Naive B cell (primary cell): ENCODE results near the gene NCF2. TPM values are rescaled to one million over a fixed set of nuclear protein-coding genes. Genes with fewer than 3 reads are reported as not detected.

Experiments used
- ATAC-seq, 2 donors: fragments of 150-1000 bp; cut with Tn5 transposase; 2 replicates each; pipeline ENCODE4 v1.10.0; 2021; ENCODE audit warnings: low read depth in 2 of 2, mild to moderate bottlenecking in 2 of 2, moderate library complexity in 2 of 2
- DNase-seq: peaks from one replicate; pipeline ENCODE4 v3.0.0; 2022
- H3K27ac Mint-ChIP-seq, 6 donors: one replicate each; pipeline ENCODE4 v1.8.0; 2020 to 2022; ENCODE audit warnings: mild to moderate bottlenecking in 6 of 6, mixed read lengths in 6 of 6, moderate library complexity in 5 of 6, inconsistent platforms in 2 of 6
- H3K27me3 Mint-ChIP-seq, 3 donors: one replicate each; pipeline ENCODE4 v1.8.0; 2021 to 2022; ENCODE audit warnings: mixed read lengths in 3 of 3, mild to moderate bottlenecking in 1 of 3
- H3K36me3 Mint-ChIP-seq, 2 donors: one replicate each; pipeline ENCODE4 v1.8.0; 2020 to 2022; ENCODE audit warnings: mixed read lengths in 2 of 2, inconsistent platforms in 1 of 2, mild to moderate bottlenecking in 1 of 2
- H3K4me1 Mint-ChIP-seq, 3 donors: one replicate each; pipeline ENCODE4 v1.8.0; 2020 to 2022; ENCODE audit warnings: mixed read lengths in 3 of 3, inconsistent platforms in 1 of 3, mild to moderate bottlenecking in 1 of 3, moderate library complexity in 1 of 3
- H3K4me3 Mint-ChIP-seq, 8 donors: one replicate each; pipeline ENCODE4 v1.8.0; 2020 to 2022; ENCODE audit warnings: mild to moderate bottlenecking in 8 of 8, mixed read lengths in 8 of 8, moderate library complexity in 8 of 8, inconsistent platforms in 2 of 8
- H3K9me3 Mint-ChIP-seq, 7 donors: one replicate each; pipeline ENCODE4 v1.8.0; 2020 to 2022; ENCODE audit warnings: mixed read lengths in 7 of 7, mild to moderate bottlenecking in 5 of 7, inconsistent platforms in 2 of 7, moderate library complexity in 1 of 7
- polyA plus RNA-seq, 6 donors: library from polyadenylated mRNA; unstranded; fragments of 300-500 nt; fragmentation: Illumina TruSeq; gene quantifications; one replicate each; pipeline ENCODE4 v1.2.3, GENCODE V29; 2021; ENCODE audit warnings: low read depth in 6 of 6

The NCF2 gene
- polyA plus RNA-seq, 6 donors from 2014 or later = 5.6 to 11.0 (median 6.3) TPM; not detected in 1

DNA sequence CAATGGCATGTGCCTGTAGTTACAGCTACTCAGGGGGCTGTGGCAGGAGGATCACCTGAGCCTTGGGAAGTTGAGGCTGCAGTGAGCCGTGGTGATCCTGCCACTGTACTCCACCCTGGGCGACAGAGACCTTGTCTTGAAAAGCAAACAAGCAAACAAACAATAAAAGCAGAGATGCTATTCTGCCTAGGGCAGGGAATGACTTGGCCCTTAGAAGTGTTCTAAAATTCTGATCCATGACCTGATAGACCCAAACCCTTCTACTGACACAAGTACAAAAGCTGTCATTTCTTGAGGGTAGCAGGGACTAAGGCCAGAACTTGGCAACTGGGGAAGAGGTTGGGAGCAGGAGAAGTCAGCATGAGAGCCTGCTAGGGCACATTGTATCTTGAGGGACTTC lies 15.6 kb upstream of the NCF2 start:
- peaks cover 26 to 33% (median 28%) of the 10 kb centered on the region in 3 donors for H3K4me1 Mint-ChIP-seq
- H3K4me3 Mint-ChIP-seq = peak overlapping the region in 1 of 8 donors; percentile 21
- peaks cover 0 to 4% (median 0%) of the 10 kb centered on the region in 3 donors for H3K27me3 Mint-ChIP-seq
- H3K36me3 Mint-ChIP-seq = no peaks in the 10 kb centered on the region
- H3K9me3 Mint-ChIP-seq = peaks cover 0 to 2% (median 0%) of the 10 kb centered on the region in 7 donors
- no peak for DNase-seq
- H3K27ac Mint-ChIP-seq = no peak overlapping the region
- no peak for ATAC-seq

DNA sequence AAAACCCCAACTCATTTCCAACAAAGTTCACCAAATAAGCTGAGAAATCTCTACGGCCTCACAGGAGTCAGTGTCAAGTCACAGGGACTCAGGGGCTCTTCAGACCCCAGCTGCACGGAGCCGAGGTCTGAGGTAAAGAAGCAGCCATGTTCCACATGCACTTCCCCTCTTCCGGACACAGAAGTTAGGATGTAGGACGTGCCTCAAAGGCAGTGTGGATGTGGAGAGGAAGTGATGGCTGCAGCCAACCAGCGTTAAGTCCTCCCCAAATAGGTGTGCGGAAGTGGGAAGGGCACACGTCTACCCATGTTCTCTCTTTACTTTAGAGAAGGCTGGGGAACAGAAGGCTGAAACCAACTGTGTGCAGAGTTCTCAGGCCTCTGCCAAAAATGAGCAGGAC lies 14.6 kb upstream of the NCF2 start:
- DNase-seq (no peak), ATAC-seq (no peak)
- H3K27ac Mint-ChIP-seq = peak overlapping the region in 1 of 6 donors; percentile 24
- H3K36me3 Mint-ChIP-seq = no peaks in the 10 kb centered on the region
- peaks cover 0 to 2% (median 0%) of the 10 kb centered on the region in 7 donors for H3K9me3 Mint-ChIP-seq
- peaks cover 26 to 33% (median 28%) of the 10 kb centered on the region in 3 donors for H3K4me1 Mint-ChIP-seq
- peaks cover 0 to 4% (median 0%) of the 10 kb centered on the region in 3 donors for H3K27me3 Mint-ChIP-seq
- H3K4me3 Mint-ChIP-seq = no peak overlapping the region

DNA sequence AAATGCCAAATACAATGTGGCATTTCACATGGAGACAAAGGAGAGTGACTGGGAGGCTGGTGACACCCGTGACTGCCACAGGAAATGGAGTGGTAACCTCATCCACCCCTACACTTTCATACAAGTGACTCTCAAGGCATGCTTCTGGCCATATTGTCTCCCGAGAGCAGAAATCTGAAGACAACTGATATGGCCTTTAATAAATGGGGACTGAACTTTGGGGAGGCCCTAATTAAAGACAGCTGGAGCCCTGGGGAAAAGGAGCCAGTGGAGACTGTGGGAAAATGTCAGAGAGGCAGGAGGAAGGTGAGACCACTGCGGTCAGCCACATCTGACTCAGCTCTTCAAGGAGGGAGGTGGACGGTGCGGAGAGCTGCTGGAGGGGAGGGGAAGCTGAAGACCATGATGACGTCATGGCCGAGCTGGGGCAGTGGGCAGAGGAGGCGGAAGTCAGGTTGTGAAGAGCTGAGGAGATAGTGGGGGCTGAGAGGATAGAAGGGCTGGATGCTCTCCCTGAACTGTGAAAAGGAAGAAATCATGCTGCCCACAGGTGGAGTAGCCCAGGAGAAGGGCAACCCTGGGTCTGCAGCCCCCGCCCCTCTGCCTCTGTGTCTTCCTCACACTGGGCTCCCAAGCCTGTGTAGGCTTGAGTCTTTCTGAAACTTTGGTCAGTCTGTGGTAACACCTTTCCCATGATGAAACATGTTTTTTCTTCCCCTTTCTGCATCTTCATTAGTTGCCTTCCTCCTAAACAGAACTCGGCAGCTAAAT lies 14.0 kb upstream of the NCF2 start:
- no peak for DNase-seq
- no peak for ATAC-seq
- Mint-ChIP-seq H3K4me3 (peak overlapping the region in 1 of 8 donors; percentile 18), H3K36me3 (no peaks in the 10 kb centered on the region), H3K27me3 (peaks cover 0 to 4% (median 0%) of the 10 kb centered on the region in 3 donors), H3K9me3 (peaks cover 0 to 2% (median 0%) of the 10 kb centered on the region in 7 donors), H3K27ac (peak overlapping the region in 4 of 6 donors; percentile 24 to 79 (median 65)), H3K4me1 (peaks cover 25 to 32% (median 28%) of the 10 kb centered on the region in 3 donors)

DNA sequence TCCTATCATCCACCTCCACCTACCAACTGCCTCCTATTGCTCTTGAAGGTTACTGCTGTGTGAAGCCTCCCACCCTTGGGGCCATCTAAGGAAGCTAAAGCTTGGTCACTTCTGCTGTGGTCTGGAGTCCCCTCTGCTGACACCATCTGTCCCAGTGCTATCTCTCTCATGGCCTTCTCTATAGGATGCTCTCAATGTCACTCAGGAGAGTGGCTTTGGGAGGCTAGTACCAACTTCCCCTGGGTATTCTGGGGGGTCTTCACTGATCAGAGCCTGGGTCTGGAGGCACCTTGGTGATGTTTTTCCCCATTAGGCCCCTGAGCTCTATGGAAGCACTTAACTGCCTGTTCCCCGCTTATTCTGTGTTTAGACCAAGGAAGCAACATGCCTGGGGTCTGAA lies 12.3 kb upstream of the NCF2 start:
- no peaks in the 10 kb centered on the region for H3K36me3 Mint-ChIP-seq
- DNase-seq (no peak), ATAC-seq (no peak)
- peaks cover 0 to 4% (median 0%) of the 10 kb centered on the region in 3 donors for H3K27me3 Mint-ChIP-seq
- no peak overlapping the region for H3K27ac Mint-ChIP-seq
- no peak overlapping the region for H3K4me3 Mint-ChIP-seq
- peaks cover 0 to 2% (median 0%) of the 10 kb centered on the region in 7 donors for H3K9me3 Mint-ChIP-seq
- H3K4me1 Mint-ChIP-seq = peaks cover 14 to 29% (median 28%) of the 10 kb centered on the region in 3 donors

DNA sequence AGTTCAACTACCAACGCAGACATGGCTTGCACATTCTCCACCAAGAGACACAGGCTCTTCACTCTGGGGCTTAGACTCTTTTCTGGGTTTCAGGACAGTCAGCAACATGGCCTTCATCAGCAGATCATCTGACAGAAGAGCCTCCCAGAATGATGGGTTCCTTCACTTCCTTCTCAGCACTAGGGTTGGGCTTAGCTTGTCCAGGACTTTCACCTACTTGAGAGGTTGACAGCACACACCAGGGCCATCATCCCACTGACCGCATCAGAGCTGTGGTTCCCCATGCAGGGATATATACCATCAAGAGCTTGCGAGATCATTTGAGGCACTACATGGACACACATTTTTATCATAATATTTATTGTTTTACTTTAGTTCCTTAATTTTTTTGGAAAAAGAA lies 10.4 kb upstream of the NCF2 start:
- no peak overlapping the region for H3K4me3 Mint-ChIP-seq
- ATAC-seq (no peak), DNase-seq (no peak)
- peaks cover 8 to 23% (median 22%) of the 10 kb centered on the region in 3 donors for H3K4me1 Mint-ChIP-seq
- H3K27me3 Mint-ChIP-seq = peaks cover 0 to 4% (median 0%) of the 10 kb centered on the region in 3 donors
- H3K36me3 Mint-ChIP-seq = no peaks in the 10 kb centered on the region
- H3K27ac Mint-ChIP-seq = peak overlapping the region in 1 of 6 donors; percentile 17
- H3K9me3 Mint-ChIP-seq = peaks cover 0 to 2% (median 0%) of the 10 kb centered on the region in 7 donors

DNA sequence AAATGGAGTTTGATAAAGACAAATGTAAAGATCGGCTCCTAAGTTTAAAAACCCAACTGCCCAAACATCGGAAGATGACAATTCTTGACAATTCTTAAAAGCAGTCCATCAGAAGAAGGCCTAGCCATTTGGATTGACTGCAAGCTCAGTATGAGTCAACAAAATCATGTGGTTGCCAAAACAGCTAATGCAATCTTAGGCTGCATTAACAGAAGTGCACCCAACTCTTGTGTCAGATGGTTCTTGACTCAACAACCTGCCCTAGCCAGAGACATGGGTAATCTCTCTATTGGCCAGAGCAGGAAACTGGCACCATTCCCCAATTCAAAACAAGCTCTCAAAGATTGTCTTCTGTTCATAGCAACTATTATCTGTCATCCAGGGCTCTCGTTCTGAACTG lies 9.9 kb upstream of the NCF2 start:
- DNase-seq (no peak), ATAC-seq (no peak)
- H3K9me3 Mint-ChIP-seq = peaks cover 0 to 2% (median 0%) of the 10 kb centered on the region in 7 donors
- H3K36me3 Mint-ChIP-seq = no peaks in the 10 kb centered on the region
- H3K4me1 Mint-ChIP-seq = peaks cover 8 to 22% (median 22%) of the 10 kb centered on the region in 3 donors
- no peak overlapping the region for H3K27ac Mint-ChIP-seq
- no peak overlapping the region for H3K4me3 Mint-ChIP-seq
- H3K27me3 Mint-ChIP-seq = peaks cover 0 to 4% (median 0%) of the 10 kb centered on the region in 3 donors

DNA sequence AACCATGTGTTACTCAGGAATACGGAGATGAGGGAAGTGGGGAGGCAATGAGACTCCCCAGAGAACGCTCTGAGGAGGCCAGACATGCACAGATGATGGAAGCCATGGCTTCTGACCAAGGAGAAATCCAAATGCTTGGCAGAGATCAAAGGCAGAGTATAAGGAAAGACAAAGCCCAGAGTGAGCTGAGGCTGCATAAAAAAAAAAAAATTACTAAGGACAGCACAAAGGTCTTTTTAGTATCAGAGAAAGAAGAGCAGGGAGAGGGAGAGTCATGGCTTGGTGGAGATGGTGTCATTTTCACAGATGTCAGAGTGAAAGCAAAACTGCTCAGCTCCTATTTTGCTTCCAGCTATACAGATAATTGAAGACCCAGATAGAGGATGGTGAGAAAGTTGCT lies 8.1 kb upstream of the NCF2 start:
- Mint-ChIP-seq H3K36me3 (no peaks in the 10 kb centered on the region), H3K9me3 (peaks cover 0 to 2% (median 0%) of the 10 kb centered on the region in 7 donors), H3K27ac (peak overlapping the region in 3 of 6 donors; percentile 8 to 26 (median 24)), H3K27me3 (no peaks in the 10 kb centered on the region), H3K4me1 (peaks cover 11 to 14% (median 12%) of the 10 kb centered on the region in 3 donors), H3K4me3 (no peak overlapping the region)
- DNase-seq = no peak
- ATAC-seq = peak in 1 of 2 donors; percentile 39

DNA sequence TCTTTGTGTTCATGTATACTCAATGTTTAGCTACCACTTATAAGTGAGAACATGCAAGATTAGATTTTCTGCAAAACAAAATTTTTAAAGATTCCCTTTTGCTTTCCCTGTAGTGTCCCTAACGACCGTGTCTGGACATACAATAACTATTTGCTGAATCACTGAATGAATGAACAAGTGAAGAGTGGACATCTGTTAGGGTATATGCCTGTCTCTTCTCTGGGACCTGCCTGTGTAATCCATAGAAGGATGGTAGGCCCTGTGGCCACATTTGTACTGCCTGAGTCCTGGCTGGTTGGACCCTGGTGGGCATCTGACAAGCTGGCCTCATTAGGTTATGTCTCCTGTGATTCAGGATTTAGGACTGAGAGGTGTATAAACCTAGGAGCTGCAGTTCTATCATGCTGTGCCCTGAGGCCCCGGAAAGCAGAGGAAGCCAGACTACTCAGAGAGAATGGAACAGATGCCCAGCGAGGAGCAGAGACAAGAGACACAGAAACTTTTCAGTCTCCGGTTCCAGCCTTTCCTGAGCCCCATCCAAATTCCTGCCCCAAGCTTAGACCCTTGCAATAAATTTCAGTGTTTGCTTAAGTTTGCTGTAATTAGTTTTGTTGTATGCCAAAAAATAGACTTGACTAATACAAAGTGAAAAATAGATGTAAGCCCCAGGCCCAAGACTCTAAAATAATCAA lies 7.5 kb upstream of the NCF2 start:
- Mint-ChIP-seq H3K36me3 (no peaks in the 10 kb centered on the region), H3K4me3 (no peak overlapping the region), H3K9me3 (peaks cover 0 to 5% (median 0%) of the 10 kb centered on the region in 7 donors), H3K27ac (no peak overlapping the region), H3K4me1 (peaks cover 17 to 20% (median 18%) of the 10 kb centered on the region in 3 donors), H3K27me3 (no peaks in the 10 kb centered on the region)
- ATAC-seq (no peak), DNase-seq (no peak)

DNA sequence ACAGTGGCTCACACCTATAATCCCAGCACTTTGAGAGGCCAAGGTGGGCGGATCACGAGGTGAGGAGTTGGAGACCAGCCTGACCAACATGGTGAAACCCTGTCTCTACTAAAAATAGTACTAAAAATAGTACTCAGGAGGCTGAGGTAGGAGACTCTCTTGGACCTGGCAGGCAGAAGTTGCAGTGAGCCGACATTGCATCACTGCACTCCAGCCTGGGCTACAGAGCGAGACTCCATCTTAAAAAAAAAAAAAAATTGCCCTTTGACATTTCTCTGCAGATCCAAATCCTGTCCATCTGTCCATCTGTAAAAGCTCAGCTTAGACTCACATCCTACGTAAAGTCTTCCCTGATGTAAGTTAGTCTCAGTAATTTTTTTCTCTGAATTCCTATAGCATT lies 6.2 kb upstream of the NCF2 start:
- Mint-ChIP-seq H3K27me3 (no peaks in the 10 kb centered on the region), H3K36me3 (no peaks in the 10 kb centered on the region), H3K9me3 (peaks cover 0 to 5% (median 0%) of the 10 kb centered on the region in 7 donors), H3K4me1 (peaks cover 27 to 30% (median 28%) of the 10 kb centered on the region in 3 donors), H3K27ac (no peak overlapping the region), H3K4me3 (no peak overlapping the region)
- DNase-seq (no peak), ATAC-seq (no peak)

DNA sequence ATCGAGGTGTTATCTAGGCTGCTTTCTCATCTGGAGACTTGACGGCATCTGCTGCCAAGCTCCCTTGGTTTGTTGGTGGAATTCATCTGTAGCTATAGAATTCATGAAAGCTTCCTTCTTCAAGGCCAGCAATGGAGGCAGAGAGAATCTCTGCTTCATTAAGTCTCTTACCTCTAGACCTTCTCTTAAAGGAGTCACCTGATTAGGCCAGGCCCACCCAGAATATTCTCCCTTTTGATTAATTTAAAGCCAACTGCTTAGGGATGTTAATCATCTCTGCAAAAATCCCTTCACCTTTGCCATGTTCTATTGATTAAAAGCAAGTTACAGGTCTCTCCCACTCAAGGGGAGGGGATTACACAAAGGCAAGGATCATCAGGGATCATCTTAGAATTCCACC lies 5.3 kb upstream of the NCF2 start:
- no peak overlapping the region for H3K4me3 Mint-ChIP-seq
- no peaks in the 10 kb centered on the region for H3K36me3 Mint-ChIP-seq
- DNase-seq (no peak), ATAC-seq (no peak)
- no peaks in the 10 kb centered on the region for H3K27me3 Mint-ChIP-seq
- peaks cover 0 to 5% (median 0%) of the 10 kb centered on the region in 7 donors for H3K9me3 Mint-ChIP-seq
- H3K4me1 Mint-ChIP-seq = peaks cover 33 to 40% (median 35%) of the 10 kb centered on the region in 3 donors
- H3K27ac Mint-ChIP-seq = no peak overlapping the region

DNA sequence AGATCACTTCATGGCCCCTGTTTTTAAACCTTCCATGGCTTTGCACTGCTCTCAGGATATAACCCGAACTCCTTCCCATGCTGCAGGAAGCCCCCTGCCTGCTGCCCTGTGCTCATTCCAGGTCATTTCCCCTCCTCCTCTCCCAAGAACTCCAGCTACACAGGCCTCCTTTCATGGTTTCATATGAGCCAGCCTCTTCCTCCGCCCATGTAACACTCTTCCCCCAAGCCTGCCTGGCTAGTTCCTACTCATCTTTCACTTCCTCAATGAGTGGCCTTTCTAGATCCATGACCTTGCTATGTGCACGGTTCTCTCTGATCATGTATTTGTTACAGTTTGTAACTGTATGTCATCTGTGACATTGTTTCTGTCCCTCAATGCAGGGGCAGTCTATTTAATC lies 3.1 kb upstream of the NCF2 start:
- Mint-ChIP-seq H3K27me3 (no peaks in the 10 kb centered on the region), H3K27ac (peak overlapping the region; percentile 61 to 98 (median 94)), H3K9me3 (peaks cover 0 to 5% (median 0%) of the 10 kb centered on the region in 7 donors), H3K4me3 (peak overlapping the region in 7 of 8 donors; percentile 48 to 91 (median 67)), H3K4me1 (peaks cover 49 to 60% (median 54%) of the 10 kb centered on the region in 3 donors), H3K36me3 (no peaks in the 10 kb centered on the region)
- ATAC-seq (peak; percentile 50 to 55), DNase-seq (peak; percentile 63)

DNA sequence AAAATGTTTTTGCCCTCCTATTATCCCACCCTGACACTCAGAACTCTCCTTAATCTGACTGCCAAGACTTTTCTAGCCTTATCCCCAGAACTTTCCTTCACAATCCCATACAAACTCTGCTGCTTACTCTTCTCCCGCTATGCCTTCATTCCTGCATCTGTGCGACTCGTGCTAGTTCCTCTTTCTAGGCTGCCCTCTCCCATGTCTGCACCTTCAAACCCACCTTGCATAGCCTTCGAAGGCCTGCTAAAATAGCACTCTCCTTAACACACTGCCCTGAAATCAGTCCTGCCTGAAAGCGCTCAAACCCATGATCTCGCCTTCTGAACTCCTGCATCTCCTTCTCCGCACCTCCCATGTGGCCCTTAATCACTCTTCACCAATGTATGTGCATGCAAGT lies 2.5 kb upstream of the NCF2 start:
- peak overlapping the region; percentile 61 to 98 (median 94) for H3K27ac Mint-ChIP-seq
- DNase-seq = no peak
- peaks cover 48 to 57% (median 55%) of the 10 kb centered on the region in 3 donors for H3K4me1 Mint-ChIP-seq

DNA sequence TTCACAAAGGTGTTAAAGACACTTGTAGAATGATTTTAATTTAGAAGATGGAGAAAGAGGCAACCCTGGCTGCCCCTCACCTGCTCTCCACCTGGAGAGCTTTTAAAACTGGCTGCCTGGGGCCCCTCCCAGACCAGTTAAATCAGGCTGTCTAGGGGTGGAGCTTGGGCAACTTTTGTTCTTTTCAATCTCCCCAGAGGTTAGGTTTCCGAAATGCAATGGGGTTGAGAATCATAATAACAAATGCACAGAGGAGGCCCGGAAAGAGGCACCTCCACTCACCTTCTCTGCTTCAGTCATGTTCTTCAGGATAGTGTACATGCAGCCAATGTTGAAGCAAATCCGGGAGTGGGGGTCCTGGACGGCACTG lies 400 bp downstream of the NCF2 start:
- Mint-ChIP-seq H3K27me3 (no peaks in the 10 kb centered on the region), H3K36me3 (no peaks in the 10 kb centered on the region), H3K27ac (peak overlapping the region; percentile 84 to 98 (median 94)), H3K4me3 (peak overlapping the region in 7 of 8 donors; percentile 57 to 84 (median 71)), H3K4me1 (peaks cover 51 to 60% (median 59%) of the 10 kb centered on the region in 3 donors), H3K9me3 (peaks cover 0 to 5% (median 0%) of the 10 kb centered on the region in 7 donors)
- no peak for DNase-seq
- ATAC-seq = no peak

More for the DNA sequence above, 2.5 kb upstream of the NCF2 start:
- H3K9me3 Mint-ChIP-seq = peaks cover 0 to 5% (median 0%) of the 10 kb centered on the region in 7 donors
- H3K27me3 Mint-ChIP-seq = no peaks in the 10 kb centered on the region
- H3K36me3 Mint-ChIP-seq = no peaks in the 10 kb centered on the region
- ATAC-seq = no peak
- peak overlapping the region in 7 of 8 donors; percentile 7 to 91 (median 67) for H3K4me3 Mint-ChIP-seq
